CD14-positive monocyte (primary cell): ENCODE results near the gene TMTC1. TPM values are rescaled to one million over a fixed set of nuclear protein-coding genes. Genes with fewer than 3 reads are reported as not detected.

Experiments used
- DNase-seq, 3 donors: peaks; one replicate each; pipeline ENCODE4 v3.0.0-alpha.2; 2011 to 2022
- H2AFZ ChIP-seq: 2 replicates; pipeline ENCODE4 v1.6.0; 2012; ENCODE audit warnings: mild to moderate bottlenecking, low read depth, low read length, inconsistent platforms; ENCODE audit not compliant: insufficient read depth, poor library complexity, severe bottlenecking
- H3K27ac ChIP-seq, 2 donors: 1 replicate in 1 of 2; 2 replicates in 1 of 2; pipeline ENCODE4 v1.5.1; 2012 to 2013; ENCODE audit warnings: low read length in 2 of 2, control low read depth in 1 of 2, inconsistent platforms in 1 of 2, low read depth in 1 of 2, mild to moderate bottlenecking in 1 of 2
- H3K27me3 ChIP-seq, 2 donors: one replicate each; pipeline versions ENCODE4 v1.6.0 to v1.6.1; 2011 to 2013; ENCODE audit warnings: low read length in 2 of 2; ENCODE audit not compliant: control insufficient read depth in 2 of 2, insufficient read depth in 2 of 2
- H3K36me3 ChIP-seq, 2 donors: replicated peaks in 1 of 2; 1 replicate in 1 of 2; 2 replicates in 1 of 2; pipeline versions ENCODE4 v1.5.1 to v1.6.1; 2012 to 2013; ENCODE audit warnings: low read length in 2 of 2, control low read depth in 1 of 2, inconsistent platforms in 1 of 2, mild to moderate bottlenecking in 1 of 2; ENCODE audit not compliant: insufficient read depth in 2 of 2, control insufficient read depth in 1 of 2
- H3K4me1 ChIP-seq, 2 donors: 1 replicate in 1 of 2; 2 replicates in 1 of 2; pipeline versions ENCODE4 v1.5.1 to v1.6.1; 2012 to 2013; ENCODE audit warnings: low read length in 2 of 2, control low read depth in 1 of 2, inconsistent platforms in 1 of 2, mild to moderate bottlenecking in 1 of 2, moderate library complexity in 1 of 2; ENCODE audit not compliant: insufficient read depth in 2 of 2, control insufficient read depth in 1 of 2
- H3K4me2 ChIP-seq: replicated peaks from 2 replicates; pipeline ENCODE3; 2012; ENCODE audit warnings: low read length, moderate library complexity, mild to moderate bottlenecking; ENCODE audit not compliant: poor library complexity, severe bottlenecking; ENCODE audit errors: extremely low read depth
- H3K4me3 ChIP-seq, 3 experiments: fragments of 200-600 bp in 1 of 3; sonication (generic) in 1 of 3; replicated peaks in 1 of 3; 1 replicate in 2 of 3; 2 replicates in 1 of 3; pipeline ENCODE4 v1.5.1; 2011 to 2013; ENCODE audit warnings: low read length in 3 of 3, mild to moderate bottlenecking in 3 of 3, control low read depth in 2 of 3, low read depth in 2 of 3, inconsistent platforms in 1 of 3, moderate library complexity in 1 of 3
- H3K79me2 ChIP-seq: 2 replicates; pipeline ENCODE4 v1.6.0; 2012; ENCODE audit warnings: mild to moderate bottlenecking, control low read depth, inconsistent platforms, low read length, moderate library complexity; ENCODE audit not compliant: insufficient read depth
- H3K9ac ChIP-seq: 2 replicates; pipeline ENCODE4 v1.6.0; 2017; ENCODE audit warnings: low read length, mild to moderate bottlenecking; ENCODE audit not compliant: insufficient read depth, poor library complexity, severe bottlenecking
- H3K9me3 ChIP-seq, 2 donors: replicated peaks in 1 of 2; 1 replicate in 1 of 2; 2 replicates in 1 of 2; pipeline versions ENCODE4 v1.5.1 to v1.6.1; 2012 to 2013; ENCODE audit warnings: low read length in 2 of 2, control low read depth in 1 of 2; ENCODE audit not compliant: control insufficient read depth in 1 of 2, insufficient read depth in 1 of 2
- H4K20me1 ChIP-seq: 2 replicates; pipeline ENCODE4 v1.6.0; 2012; ENCODE audit warnings: mild to moderate bottlenecking, low read length, control low read depth, moderate library complexity; ENCODE audit not compliant: insufficient read depth
- H3K27ac Mint-ChIP-seq, 7 donors: one replicate each; pipeline ENCODE4 v1.8.0; 2020; ENCODE audit warnings: mild to moderate bottlenecking in 7 of 7, mixed read lengths in 7 of 7, moderate library complexity in 6 of 7, inconsistent platforms in 2 of 7
- H3K27me3 Mint-ChIP-seq, 3 donors: one replicate each; pipeline ENCODE4 v1.8.0; 2021 to 2022; ENCODE audit warnings: low read depth in 3 of 3, mild to moderate bottlenecking in 3 of 3, mixed read lengths in 3 of 3, moderate library complexity in 3 of 3, inconsistent platforms in 1 of 3
- H3K36me3 Mint-ChIP-seq, 2 donors: one replicate each; pipeline ENCODE4 v1.8.0; 2020; ENCODE audit warnings: mixed read lengths in 2 of 2, inconsistent platforms in 1 of 2, mild to moderate bottlenecking in 1 of 2
- H3K4me1 Mint-ChIP-seq: one replicate; pipeline ENCODE4 v1.8.0; 2020; ENCODE audit warnings: mild to moderate bottlenecking, mixed read lengths
- H3K4me3 Mint-ChIP-seq, 2 donors: one replicate each; pipeline ENCODE4 v1.8.0; 2020; ENCODE audit warnings: mild to moderate bottlenecking in 2 of 2, mixed read lengths in 2 of 2, moderate library complexity in 1 of 2
- H3K9me3 Mint-ChIP-seq, 7 donors: one replicate each; pipeline ENCODE4 v1.8.0; 2020 to 2022; ENCODE audit warnings: mixed read lengths in 7 of 7, mild to moderate bottlenecking in 6 of 7, moderate library complexity in 6 of 7, inconsistent platforms in 2 of 7
- WGBS: methylation state at CpG from one replicate; pipeline ENCODE4 v1.1.5; 2013; ENCODE audit warnings: missing lambda C conversion rate; ENCODE audit not compliant: insufficient coverage; 5-methylcytosine and 5-hydroxymethylcytosine counted together
- intact Hi-C, 2 donors: fragments of 100-400 bp; cut with micrococcal nuclease; formaldehyde crosslinking; loops; one replicate each; pipeline versions ENCODE4 v1.15.0 to v1.15.1; 2023
- polyA plus RNA-seq, 3 donors: library from polyadenylated mRNA; depleted of rRNA in 1 of 3; unstranded in 2 of 3; stranded (reverse) in 1 of 3; fragments of 300-500 nt in 2 of 3; fragments of >200 nt in 1 of 3; fragmentation: Illumina TruSeq in 2 of 3; gene quantifications; 1 replicate in 2 of 3; 2 replicates in 1 of 3; pipeline ENCODE4 v1.2.3, GENCODE V29; 2012 to 2021
- TF ChIP-seq, protein P1 (sequence below): fragments of 200-600 bp; IDR thresholded peaks from one replicate; pipeline ENCODE4 v1.8.0; 2022; ENCODE audit warnings: antibody characterized with exemption, mild to moderate bottlenecking

The TMTC1 gene
- polyA plus RNA-seq, 3 donors: 0.57 to 5.6 (median 2.1) TPM

DNA sequence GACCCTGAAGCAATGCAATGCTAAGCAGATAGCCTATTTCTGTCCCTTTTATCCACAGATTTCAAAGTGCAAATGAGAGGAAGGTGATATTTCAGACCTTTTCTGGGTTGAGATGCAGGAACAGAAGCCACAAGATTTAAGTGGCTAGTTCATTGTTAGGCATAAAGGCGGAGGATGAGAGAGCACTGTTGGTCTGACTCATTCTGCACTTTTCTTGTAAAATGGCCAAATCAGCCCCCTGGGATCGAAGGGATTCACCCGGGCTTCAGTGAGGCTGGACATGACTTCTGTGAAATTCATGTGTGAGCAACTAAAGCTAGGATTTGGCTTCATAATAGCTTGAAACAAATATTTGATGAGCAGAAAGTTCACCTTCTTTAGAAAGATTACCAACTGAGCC, 184.4 kb downstream of the TMTC1 start:
- Histone ChIP-seq H3K79me2 (no peaks in the 10 kb centered on the region), H3K36me3 (no peaks in the 10 kb centered on the region), H3K4me3 (no peak overlapping the region), H3K27ac (no peak overlapping the region), H2AFZ (no peak overlapping the region), H3K27me3 (no peaks in the 10 kb centered on the region), H3K4me1 (no peaks in the 10 kb centered on the region), H3K9ac (no peak overlapping the region), H3K4me2 (no peak overlapping the region), H4K20me1 (no peaks in the 10 kb centered on the region), H3K9me3 (no peaks in the 10 kb centered on the region)
- Mint-ChIP-seq H3K27me3 (peaks cover 2 to 3% (median 3%) of the 10 kb centered on the region in 3 donors), H3K9me3 (peaks cover 0 to 10% (median 0%) of the 10 kb centered on the region in 7 donors), H3K27ac (no peak overlapping the region), H3K36me3 (peaks cover 0 to 4% of the 10 kb centered on the region in 2 donors), H3K4me3 (no peak overlapping the region), H3K4me1 (no peaks in the 10 kb centered on the region)
- intact Hi-C loops: no loop called here
- 89% methylated on average over 3 of the region's 3 CpGs for WGBS
- no peak for DNase-seq
- TF ChIP-seq, protein P1, sequence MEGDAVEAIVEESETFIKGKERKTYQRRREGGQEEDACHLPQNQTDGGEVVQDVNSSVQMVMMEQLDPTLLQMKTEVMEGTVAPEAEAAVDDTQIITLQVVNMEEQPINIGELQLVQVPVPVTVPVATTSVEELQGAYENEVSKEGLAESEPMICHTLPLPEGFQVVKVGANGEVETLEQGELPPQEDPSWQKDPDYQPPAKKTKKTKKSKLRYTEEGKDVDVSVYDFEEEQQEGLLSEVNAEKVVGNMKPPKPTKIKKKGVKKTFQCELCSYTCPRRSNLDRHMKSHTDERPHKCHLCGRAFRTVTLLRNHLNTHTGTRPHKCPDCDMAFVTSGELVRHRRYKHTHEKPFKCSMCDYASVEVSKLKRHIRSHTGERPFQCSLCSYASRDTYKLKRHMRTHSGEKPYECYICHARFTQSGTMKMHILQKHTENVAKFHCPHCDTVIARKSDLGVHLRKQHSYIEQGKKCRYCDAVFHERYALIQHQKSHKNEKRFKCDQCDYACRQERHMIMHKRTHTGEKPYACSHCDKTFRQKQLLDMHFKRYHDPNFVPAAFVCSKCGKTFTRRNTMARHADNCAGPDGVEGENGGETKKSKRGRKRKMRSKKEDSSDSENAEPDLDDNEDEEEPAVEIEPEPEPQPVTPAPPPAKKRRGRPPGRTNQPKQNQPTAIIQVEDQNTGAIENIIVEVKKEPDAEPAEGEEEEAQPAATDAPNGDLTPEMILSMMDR: no peak

DNA sequence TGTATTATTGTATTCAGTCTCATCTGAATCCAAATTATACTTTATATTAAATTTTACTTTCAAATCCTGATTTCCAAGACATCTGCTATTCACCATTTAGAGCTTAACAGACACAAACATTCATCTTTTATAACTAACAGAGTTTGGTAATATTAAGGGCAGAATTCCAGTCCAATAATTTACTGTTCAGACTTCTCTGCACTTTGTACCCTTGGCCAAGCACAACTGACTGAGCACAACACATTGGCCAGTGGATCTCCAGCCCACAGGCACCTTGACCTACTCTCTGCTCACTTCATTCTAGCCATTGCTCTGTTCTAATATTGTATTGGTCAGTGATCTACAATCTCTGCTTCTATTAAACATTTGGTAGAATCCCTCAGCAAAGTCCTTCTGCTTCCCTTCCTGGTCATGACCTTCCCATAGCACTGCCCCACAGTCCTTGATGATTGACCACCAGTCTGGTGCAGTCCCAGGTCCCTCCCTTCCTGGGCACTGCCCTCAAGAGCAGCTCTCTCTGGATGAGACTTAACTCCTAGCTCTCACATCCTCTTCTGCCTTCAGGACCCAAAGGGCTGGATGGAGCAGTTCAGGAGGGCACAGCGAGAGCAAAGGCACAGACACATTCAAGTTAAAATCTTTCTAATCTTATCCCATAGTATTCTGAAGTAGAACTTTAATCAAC, 188.5 kb downstream of the TMTC1 start:
- Mint-ChIP-seq H3K36me3 (peaks cover 0 to 4% of the 10 kb centered on the region in 2 donors), H3K27ac (no peak overlapping the region), H3K9me3 (peaks cover 0 to 7% (median 1%) of the 10 kb centered on the region in 7 donors), H3K4me3 (no peak overlapping the region), H3K4me1 (no peaks in the 10 kb centered on the region), H3K27me3 (peaks cover 2 to 3% (median 3%) of the 10 kb centered on the region in 3 donors)
- WGBS: no CpG with 5 or more reads among the region's 1 CpG
- DNase-seq: no peak
- intact Hi-C loops: no loop called here
- Histone ChIP-seq H3K4me3 (no peak overlapping the region), H2AFZ (no peak overlapping the region), H3K27me3 (no peaks in the 10 kb centered on the region), H3K9ac (no peak overlapping the region), H3K27ac (no peak overlapping the region), H3K4me1 (no peaks in the 10 kb centered on the region), H3K9me3 (no peaks in the 10 kb centered on the region), H4K20me1 (no peaks in the 10 kb centered on the region), H3K36me3 (no peaks in the 10 kb centered on the region), H3K4me2 (no peak overlapping the region), H3K79me2 (no peaks in the 10 kb centered on the region)
- TF ChIP-seq, protein P1: no peak
